Kasumi-1 (cell line): ENCODE results near the gene CLIC3.
"Not testable (repeated sequence)": the region's sequence is repeated elsewhere in the genome, so short reads cannot be mapped to it uniquely, and the experiment has no call there.

Experiments used
- DNase-seq, 2 experiments: peaks; one replicate each; lab custom pipeline; 2025; lab: John Stamatoyannopoulos, UW

Gene CLIC3

GRCh38 chr9:136996361-136997292 lies at the start of gene CLIC3:
Gene CLIC3 (minus strand): TSS chr9:136996568. CDS start chr9:136996543, 25 bp downstream.
- peak in 1 of 2 experiments; percentile 22 for DNase-seq

- DNase-seq, result no peak
These were observed 49.1 kb upstream of the CLIC3 start for GRCh38 chr9:137045294-137046087.

- no peak for DNase-seq
These were observed 48.3 kb upstream of the CLIC3 start for GRCh38 chr9:137044502-137045177.

- no peak for DNase-seq
These were observed 47.7 kb upstream of the CLIC3 start for GRCh38 chr9:137044037-137044436.

GRCh38 chr9:137042751-137043727 lies 46.7 kb upstream of the CLIC3 start:
- DNase-seq, result no peak

GRCh38 chr9:137041124-137041523 lies 44.8 kb upstream of the CLIC3 start:
- DNase-seq, result no peak

GRCh38 chr9:137040568-137040967 lies 44.2 kb upstream of the CLIC3 start:
- DNase-seq, result no peak

- no peak for DNase-seq
These were observed 43.4 kb upstream of the CLIC3 start for GRCh38 chr9:137039611-137040366.

- DNase-seq, result no peak
These were observed 42.5 kb upstream of the CLIC3 start for GRCh38 chr9:137038916-137039315.

GRCh38 chr9:137037483-137037882 lies 41.1 kb upstream of the CLIC3 start:
- DNase-seq, result no peak

- no peak for DNase-seq
These were observed 40.7 kb upstream of the CLIC3 start for GRCh38 chr9:137037035-137037434.

- DNase-seq, result no peak
These were observed 39.6 kb upstream of the CLIC3 start for GRCh38 chr9:137035937-137036336.

GRCh38 chr9:137035507-137035834 lies 39.1 kb upstream of the CLIC3 start:
- DNase-seq, result no peak

- DNase-seq, result peak; percentile 89 to 92
These were observed 38.5 kb upstream of the CLIC3 start for GRCh38 chr9:137034709-137035506.

- peak; percentile 45 to 61 for DNase-seq
These were observed 37.8 kb upstream of the CLIC3 start for GRCh38 chr9:137034039-137034708.

- not testable (repeated sequence) for DNase-seq
These were observed 37.1 kb upstream of the CLIC3 start for GRCh38 chr9:137033481-137033880.

- DNase-seq, result no peak
These were observed 36.5 kb upstream of the CLIC3 start for GRCh38 chr9:137032858-137033257.

GRCh38 chr9:137031904-137032640 lies 35.7 kb upstream of the CLIC3 start, which contains the start of gene FUT7:
Gene FUT7 (minus strand): TSS chr9:137032088. CDS start chr9:137031991, 97 bp downstream.
- DNase-seq, result peak; percentile 34 to 54
